Left hindlimb (tissue), 1 donor: ENCODE data around the gene ABHD1.
A peak's percentile ranks its signal among the peaks of the same experiment; 100 is the strongest.
"Not testable (repeated sequence)": the region's sequence is repeated elsewhere in the genome, so short reads cannot be mapped to it uniquely, and the experiment has no call there.

Experiments
- DNase-seq: peaks from one replicate; pipeline ENCODE4 v3.0.0-alpha.2; 2018

Gene ABHD1

DNA sequence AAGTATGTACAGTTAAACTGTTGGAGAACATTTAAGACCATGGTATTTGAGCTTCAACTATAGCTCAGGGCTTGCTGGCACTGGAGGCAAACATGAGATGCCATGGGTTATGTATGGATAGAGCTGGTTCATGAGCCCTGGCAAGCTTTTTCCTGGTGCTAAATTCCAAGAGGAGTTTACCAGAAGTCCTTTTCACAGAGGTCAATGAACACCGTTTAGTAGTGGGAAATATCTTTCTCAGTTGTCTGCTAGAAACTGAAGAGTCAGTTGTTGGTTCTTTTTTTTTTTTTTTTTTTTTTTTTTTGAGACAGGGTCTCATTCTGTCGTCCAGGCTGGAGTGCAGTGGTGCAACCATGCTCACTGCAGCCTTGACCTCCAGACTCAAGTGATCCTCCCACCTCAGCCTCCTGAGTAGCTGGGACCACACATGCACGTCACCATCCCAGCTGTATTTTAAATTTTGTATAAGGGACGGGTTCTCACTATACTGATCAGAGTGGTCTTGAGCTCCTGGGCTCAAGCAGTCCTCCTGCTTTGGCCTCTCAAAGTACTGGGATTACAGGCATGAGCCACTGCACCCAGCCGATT lies 35.7 kb upstream of the ABHD1 start:
- DNase-seq, result peak; percentile 13

DNA sequence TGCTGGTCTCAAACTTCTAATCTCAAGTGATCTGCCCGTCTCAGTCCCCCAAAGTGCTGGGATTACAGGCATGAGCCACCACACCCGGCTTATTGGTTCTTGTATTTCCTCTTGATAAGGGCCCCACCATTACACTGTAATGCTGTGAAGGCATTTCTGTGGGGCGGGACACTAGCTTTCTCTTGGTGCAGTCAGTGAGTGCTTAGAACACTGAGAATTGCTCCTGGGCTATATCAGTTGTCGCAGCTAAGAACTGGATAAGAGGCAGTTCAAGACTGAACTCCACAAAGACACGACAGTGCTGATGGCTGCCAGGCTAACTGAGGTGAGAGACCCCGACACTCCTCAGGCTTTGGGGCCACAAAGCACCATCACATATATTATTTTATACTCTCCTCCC lies 35.0 kb upstream of the ABHD1 start:
- peak; percentile 12 for DNase-seq

- DNase-seq, result peak; percentile 22
Observed at GRCh38 chr2:27089111-27089954, 34.3 kb upstream of the ABHD1 start.

GRCh38 chr2:27091746-27092695 lies 31.6 kb upstream of the ABHD1 start:
- DNase-seq, result peak; percentile 13

DNA sequence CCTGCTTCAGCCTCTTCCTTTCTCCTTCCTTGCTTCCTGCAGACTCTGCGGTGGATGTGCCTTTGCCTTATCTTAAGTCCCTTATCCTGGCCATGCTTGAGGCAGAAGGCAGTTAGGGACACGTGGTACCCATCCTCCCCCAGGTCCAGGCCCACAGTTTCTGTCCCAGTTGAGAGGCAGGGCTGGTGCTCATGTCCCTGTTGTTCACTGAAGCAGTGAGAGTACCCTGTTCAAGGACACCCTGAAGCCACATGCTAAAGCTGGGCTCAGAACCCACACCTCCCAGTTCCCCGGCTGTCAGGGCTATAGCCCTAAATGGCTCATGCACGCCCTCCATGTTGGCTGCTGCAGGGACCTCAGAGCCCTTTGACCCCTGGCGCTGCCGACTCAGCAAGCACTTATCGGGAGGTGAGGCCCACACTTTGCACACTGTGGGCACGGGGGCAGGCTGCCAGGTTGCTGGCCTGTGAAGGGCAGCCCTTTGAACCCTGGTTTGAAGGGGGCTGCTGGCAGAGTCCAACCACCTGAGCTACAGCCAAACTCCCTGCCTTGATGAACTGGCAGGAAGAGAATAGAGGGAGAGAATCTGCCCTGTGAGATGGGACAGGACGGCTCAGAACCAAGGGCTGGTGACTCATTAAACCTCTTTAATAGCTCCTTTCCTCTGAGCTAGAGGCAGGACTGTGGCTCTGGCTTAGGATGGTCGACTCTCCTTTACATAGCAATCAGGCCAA lies 30.8 kb upstream of the ABHD1 start:
- peak; percentile 31 for DNase-seq

- peak; percentile 3 for DNase-seq
Observed at GRCh38 chr2:27093430-27094352, 29.9 kb upstream of the ABHD1 start.

- DNase-seq, result peak; percentile 14
Observed at GRCh38 chr2:27094353-27094984, 29.1 kb upstream of the ABHD1 start.

DNA sequence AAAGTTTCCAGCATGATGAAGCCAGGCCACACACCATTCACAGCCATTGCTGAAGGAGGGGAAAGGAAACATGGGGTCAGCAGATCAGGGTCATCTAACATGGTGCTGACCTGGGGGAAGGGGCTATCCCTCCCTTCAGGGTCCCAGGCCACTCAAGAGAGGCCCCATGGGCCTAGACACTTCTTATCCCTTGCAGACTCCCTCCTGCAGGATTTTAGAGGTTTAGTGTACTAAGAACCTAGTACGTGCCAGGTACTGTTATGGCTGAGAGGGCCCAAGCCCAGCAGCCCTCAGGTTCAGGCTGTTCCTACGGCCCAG lies 28.2 kb upstream of the ABHD1 start:
- DNase-seq, result no peak

GRCh38 chr2:27095745-27096651 lies 27.6 kb upstream of the ABHD1 start:
- no peak for DNase-seq

DNA sequence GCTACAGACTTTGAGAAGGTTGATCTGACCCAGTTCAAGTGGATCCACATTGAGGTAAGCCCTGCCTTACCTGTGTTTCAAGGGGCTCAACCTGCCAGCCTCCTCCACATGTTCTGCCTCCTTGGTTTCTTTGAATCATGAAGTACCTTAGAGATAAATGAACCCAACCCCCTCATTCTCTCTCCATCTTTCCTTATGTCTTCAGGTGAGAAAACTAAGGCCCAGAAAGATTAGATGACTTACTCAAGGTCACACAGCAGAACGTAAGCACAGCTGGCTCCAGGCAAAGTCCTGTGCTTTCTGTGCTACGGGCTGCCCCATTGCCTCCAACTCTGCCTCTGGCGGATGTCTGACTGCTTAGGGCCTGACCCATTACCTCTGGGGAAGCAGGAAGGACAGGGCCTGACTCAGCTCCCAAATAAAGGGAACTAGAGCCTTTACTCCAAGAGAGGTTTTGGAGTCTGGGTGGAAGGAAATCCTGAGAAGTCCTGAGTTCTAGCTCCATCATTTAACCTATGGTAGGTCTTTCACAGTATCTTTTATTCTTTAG lies 26.8 kb upstream of the ABHD1 start:
- no peak for DNase-seq

DNA sequence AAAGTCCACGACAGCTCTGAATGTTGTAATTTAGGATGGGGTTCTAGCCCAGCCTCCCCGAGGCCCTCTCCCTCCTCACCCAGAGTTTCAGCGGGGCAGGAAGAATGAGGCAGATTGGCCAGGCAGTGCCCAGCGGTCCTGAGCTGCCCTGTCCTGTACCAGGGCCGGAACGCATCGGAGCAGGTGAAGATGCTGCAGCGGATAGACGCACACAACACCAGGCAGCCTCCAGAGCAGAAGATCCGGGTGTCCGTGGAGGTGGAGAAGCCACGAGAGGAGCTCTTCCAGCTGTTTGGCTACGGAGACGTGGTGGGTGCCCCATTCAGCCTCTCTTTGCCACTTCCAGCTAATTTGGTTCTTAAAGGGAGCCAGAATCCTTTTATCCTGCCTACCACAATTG lies 26.3 kb upstream of the ABHD1 start:
- no peak for DNase-seq

DNA sequence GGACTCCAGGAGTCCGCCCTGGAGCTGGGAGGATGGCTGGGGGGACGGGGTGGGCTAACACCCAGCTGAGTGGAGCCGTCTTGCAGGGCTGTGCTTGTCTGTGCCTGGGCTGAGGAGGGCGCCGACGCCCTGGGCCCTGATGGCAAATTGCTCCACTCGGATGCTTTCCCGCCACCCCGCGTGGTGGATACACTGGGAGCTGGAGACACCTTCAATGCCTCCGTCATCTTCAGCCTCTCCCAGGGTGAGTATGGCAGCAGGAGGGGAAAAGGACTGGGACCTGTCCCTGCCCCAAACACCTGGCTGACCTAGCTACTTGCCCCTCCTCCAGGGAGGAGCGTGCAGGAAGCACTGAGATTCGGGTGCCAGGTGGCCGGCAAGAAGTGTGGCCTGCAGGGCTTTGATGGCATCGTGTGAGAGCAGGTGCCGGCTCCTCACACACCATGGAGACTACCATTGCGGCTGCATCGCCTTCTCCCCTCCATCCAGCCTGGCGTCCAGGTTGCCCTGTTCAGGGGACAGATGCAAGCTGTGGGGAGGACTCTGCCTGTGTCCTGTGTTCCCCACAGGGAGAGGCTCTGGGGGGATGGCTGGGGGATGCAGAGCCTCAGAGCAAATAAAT lies 24.2 kb upstream of the ABHD1 start:
- no peak for DNase-seq

GRCh38 chr2:27100036-27100435 lies 23.6 kb upstream of the ABHD1 start:
- no peak for DNase-seq

- no peak for DNase-seq
Observed at GRCh38 chr2:27102329-27102728, 21.3 kb upstream of the ABHD1 start.

- no peak for DNase-seq
Observed at GRCh38 chr2:27105981-27106380, 17.6 kb upstream of the ABHD1 start.

DNA sequence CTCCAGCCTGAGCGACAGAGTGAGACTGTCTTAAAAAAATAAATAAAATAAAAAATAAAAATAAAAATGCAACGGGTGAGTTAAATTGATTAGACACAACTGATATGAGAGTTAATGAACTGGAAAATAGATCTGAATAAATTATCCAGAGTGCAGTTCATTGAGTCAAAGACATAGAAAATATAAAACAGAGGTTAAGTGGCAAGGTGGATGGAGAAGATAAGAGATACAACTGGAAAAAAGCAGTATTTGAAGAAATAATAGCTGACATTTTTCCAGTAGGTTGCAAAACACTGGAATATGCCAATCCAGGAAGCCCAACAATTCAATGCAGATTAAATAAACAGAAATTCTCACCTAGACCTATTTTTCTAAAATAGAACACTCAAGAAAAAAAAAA lies 15.4 kb upstream of the ABHD1 start:
- no peak for DNase-seq

- no peak for DNase-seq
Observed at GRCh38 chr2:27109083-27109482, 14.5 kb upstream of the ABHD1 start.

DNA sequence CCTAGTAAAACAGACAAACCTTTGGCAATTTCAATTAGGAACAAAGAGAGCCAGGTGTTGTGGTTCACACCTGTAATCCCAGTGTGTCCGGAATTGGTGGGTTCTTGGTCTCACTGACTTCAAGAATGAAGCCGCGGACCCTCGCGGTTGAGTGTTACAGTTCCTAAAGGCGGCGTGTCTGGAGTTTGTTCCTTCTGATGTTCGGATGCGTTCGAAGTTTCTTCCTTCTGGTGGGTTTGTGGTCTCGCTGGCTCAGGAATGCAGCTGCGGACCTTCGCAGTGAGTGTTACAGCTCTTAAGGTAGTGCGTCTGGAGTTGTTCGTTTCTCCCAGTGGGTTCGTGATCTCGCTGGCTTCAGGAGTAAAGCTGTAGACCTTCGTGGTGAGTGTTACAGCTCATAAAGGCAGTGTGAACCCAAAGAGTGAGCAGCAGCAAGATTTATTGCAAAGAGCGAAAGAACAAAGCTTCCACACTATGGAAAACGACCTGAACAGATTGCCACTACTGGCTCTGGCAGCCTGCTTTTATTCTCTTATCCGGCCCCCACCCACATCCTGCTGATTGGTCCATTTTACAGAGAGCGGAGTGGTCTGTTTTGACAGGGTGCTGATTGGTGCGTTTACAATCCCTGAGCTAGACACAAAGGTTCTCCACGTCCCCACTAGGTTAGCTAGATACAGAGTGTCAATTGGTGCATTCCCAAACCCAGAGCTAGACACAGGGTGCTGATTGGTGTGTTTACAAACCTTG lies 12.8 kb upstream of the ABHD1 start:
- not testable (repeated sequence) for DNase-seq
